Omental fat pad (tissue), 4 donors: Measurements from ENCODE around the gene KRTAP8-1. TPM values are rescaled to one million over a fixed set of nuclear protein-coding genes. Genes with fewer than 3 reads are reported as not detected.

Experiments used
- ATAC-seq: fragments of 150-250 bp; one replicate; pipeline ENCODE4 v1.9.1; 2016; ENCODE audit warnings: mild to moderate bottlenecking, moderate library complexity; ENCODE audit not compliant: low FRiP score
- DNase-seq: peaks from one replicate; pipeline ENCODE4 v3.0.0-alpha.2; 2019; ENCODE audit warnings: low spot score
- small RNA-seq: library from RNA; depleted of rRNA; stranded (forward); fragments of <200 nt; gene quantifications from one replicate; pipeline ENCODE3, GENCODE V24; 2016
- total RNA-seq, 4 donors: library from RNA; depleted of rRNA; stranded (reverse); fragments of >200 nt; gene quantifications; one replicate each; pipeline ENCODE4 v1.1.0, GENCODE V29; 2016
- TF ChIP-seq, protein P1 (sequence below), 3 donors: fragments of 450-650 bp; IDR thresholded peaks; one replicate each; pipeline ENCODE4 v1.5.1; 2016 to 2017; ENCODE audit warnings: antibody characterized with exemption in 3 of 3, mild to moderate bottlenecking in 3 of 3, moderate library complexity in 2 of 3

Gene KRTAP8-1
- total RNA-seq, 4 donors from 2014 or later, result not detected

DNA sequence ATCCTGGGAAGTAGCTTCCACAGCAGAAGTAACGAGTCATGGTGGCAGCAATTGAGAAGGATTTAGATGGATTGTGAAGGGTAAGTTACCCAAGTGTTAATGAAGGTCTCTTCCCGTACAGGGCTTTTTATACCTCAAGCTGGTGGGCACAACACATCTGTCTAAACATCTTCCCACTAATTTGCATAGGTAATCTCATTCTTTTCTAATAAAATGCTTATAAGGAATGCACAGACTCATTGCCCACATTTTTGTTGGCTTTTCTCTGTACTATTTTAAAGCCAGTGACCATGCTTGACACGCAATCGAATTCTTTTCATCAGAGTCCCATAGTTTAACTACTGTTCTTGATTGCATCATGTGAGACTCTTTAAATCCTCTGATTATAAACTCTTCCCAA, 16.6 kb upstream of the KRTAP8-1 start, which contains the start of gene KRTAP7-1:
TSS of gene KRTAP7-1 (minus strand) at position 101 of the 400 bp plus-strand sequence. CDS start at position 40, 61 bp downstream.
- ATAC-seq (no peak), DNase-seq (no peak)
- TF ChIP-seq, protein P1, sequence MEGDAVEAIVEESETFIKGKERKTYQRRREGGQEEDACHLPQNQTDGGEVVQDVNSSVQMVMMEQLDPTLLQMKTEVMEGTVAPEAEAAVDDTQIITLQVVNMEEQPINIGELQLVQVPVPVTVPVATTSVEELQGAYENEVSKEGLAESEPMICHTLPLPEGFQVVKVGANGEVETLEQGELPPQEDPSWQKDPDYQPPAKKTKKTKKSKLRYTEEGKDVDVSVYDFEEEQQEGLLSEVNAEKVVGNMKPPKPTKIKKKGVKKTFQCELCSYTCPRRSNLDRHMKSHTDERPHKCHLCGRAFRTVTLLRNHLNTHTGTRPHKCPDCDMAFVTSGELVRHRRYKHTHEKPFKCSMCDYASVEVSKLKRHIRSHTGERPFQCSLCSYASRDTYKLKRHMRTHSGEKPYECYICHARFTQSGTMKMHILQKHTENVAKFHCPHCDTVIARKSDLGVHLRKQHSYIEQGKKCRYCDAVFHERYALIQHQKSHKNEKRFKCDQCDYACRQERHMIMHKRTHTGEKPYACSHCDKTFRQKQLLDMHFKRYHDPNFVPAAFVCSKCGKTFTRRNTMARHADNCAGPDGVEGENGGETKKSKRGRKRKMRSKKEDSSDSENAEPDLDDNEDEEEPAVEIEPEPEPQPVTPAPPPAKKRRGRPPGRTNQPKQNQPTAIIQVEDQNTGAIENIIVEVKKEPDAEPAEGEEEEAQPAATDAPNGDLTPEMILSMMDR (IDR thresholded peaks at IDR 0.05), result no peak

DNA sequence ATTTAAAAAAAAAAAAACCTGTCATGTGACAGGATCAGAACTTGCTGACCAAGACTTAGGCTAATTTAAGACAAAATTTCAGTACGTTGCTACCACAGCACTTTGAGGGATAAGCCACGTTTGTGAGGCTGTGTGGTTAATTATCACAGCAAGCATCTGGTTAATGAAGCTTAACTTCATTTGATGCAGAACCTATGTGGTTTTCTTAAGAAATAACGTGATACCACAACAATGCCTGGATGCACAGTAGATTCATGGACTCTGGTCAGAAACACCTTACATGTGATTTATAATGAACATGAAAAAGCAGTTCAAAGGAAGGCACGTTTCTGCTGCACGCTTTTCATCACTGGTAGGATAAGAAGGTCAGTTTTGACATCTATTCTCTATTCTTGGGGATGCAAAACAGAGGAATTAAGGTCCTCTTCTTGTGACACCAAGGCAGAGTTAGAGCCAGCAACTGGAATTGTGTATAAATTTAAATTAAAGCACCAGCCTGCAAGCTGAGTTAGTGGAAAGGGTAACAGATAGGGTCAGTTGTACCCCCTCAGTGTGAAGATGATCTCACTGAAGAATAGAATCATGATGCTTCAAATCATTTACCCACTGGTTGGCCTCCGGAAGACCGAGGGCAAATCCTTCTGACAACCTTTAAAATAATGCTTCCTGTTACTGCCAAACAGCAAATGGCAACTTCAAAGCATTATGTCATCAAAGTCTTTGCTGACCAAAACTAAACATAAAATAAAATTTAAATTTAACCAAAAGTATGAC, 6.0 kb upstream of the KRTAP8-1 start:
- TF ChIP-seq, protein P1 (IDR thresholded peaks at IDR 0.05), result no peak
- ATAC-seq (no peak), DNase-seq (no peak)

DNA sequence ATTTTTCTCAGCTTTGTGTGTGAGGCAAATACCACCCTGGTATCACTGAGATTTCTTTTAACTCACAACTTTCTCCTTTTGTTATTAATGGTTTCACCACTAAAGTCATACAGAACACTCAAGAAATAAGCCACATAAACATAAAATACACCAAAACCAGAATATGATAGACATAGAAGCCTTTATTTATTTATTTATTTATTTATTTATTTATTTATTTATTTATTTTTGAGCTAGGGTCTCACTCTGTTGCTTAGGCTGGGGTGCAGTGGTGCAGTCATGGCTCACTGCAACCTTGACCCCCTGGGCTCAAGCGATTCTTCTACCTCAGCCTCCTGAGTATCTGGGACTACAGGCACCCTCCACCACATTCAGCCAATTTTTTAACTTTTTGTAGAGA, 12.5 kb downstream of the KRTAP8-1 start:
- TF ChIP-seq, protein P1 (IDR thresholded peaks at IDR 0.05), result no peak
- no peak for ATAC-seq

DNA sequence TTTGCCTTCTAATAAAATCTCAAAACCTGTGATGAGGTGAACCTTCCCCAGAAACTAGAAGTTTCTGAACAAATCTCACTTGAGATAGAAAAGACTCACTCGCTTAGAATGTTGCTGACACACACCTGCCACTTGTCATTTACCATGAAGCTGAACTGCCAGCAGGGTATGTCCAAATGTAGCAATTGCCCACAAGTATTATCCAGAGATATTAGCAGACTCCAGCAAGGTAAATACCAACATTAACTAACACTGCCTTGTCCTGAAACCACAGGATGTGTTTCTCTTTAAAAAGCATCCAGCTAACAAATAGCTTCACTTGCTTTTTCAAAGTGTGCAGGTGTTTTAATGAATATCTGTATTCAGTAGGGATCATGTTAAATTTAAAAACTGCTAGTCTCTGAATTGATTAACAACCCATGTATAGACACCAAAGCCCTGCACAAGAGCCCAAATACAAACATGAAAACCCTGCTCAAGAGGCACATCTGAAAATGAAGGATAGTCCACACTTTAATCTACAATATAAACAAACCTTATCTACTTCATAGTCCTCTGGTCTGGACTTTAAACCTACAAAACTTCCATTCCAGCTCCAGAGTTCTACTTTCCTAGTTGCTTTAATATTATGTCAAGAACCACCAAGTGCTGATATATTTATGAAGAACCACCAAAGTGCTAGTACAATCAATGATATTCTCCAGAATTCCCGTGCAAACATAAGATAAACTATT, 19.3 kb downstream of the KRTAP8-1 start:
- no peak for ATAC-seq
- TF ChIP-seq, protein P1 (IDR thresholded peaks at IDR 0.05), result no peak
- no peak for DNase-seq

More for the DNA sequence above, 12.5 kb downstream of the KRTAP8-1 start:
- DNase-seq, result no peak

DNA sequence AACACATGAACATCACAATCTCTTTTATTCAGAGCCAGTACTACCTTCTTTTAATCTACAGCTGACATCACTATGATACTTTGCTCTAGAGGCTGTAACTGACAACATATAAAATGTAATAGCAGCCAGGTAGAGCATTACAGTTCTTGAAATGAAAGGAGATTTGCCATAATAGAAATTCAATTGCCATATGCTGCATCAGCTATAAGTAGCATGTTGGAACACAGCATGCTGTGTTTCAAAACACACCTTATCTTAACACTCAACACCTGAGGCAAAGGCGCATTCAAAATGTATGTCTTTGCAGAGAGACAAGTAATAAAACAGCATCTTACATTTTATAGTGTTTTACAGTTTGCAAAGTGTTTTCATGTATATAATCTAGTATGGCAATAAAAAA, 33.8 kb downstream of the KRTAP8-1 start:
- TF ChIP-seq, protein P1 (IDR thresholded peaks at IDR 0.05), result no peak
- ATAC-seq, result no peak

DNA sequence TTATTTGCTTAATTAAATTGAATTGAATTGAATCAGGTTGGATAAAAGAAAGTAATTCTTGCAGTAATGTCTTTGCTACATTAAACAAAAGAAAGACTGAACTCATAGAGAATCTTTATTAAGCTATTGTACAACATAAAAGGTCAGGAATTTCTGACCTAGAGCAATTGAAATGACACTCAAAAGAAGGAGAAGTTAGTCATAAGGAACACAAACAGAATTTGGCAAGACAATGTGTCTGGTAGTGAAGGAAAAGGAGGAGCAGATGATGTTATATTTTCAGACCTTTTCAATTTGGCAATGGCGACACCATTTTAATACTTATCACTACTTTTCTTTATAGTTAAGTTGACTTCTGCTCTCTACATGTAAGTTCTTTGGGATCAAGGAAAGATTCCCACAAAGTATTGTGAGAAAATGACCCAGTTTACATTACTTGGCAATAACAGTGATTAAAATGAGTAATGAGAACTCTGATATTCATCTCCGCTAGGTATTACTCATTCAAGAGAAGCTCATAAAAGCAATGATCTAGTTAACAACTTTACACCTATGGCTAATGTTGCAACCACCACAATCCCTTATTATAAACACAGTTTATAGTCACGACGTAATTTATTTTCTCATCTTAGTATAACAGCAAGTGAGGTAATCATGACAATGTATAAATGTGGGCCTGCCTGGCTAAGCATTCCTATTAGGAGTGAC, 43.2 kb downstream of the KRTAP8-1 start:
- TF ChIP-seq, protein P1 (IDR thresholded peaks at IDR 0.05), result no peak
- DNase-seq (no peak), ATAC-seq (no peak)

More for the DNA sequence above, 33.8 kb downstream of the KRTAP8-1 start:
- no peak for DNase-seq

Small RNA genes within 50 kb of the gene (small RNA-seq; reads per million reads assigned to genes)
- gene AP000244.1 (not detected), gene KRTAP8-2P (not detected), gene KRTAP8-3P (not detected)

Other genes starting within 250 kb of the KRTAP8-1 start
- not detected for gene KRTAP22-2, start 222.9 kb downstream of the KRTAP8-1 start, total RNA-seq
- not detected for gene KRTAP6-3, start 220.8 kb downstream of the KRTAP8-1 start, total RNA-seq
- gene KRTAP6-2, start 214.4 kb downstream of the KRTAP8-1 start, total RNA-seq, result not detected
- gene KRTAP22-1, start 212.2 kb downstream of the KRTAP8-1 start, total RNA-seq, result not detected
- not detected for gene KRTAP6-1, start 199.3 kb downstream of the KRTAP8-1 start, total RNA-seq
- gene KRTAP20-1, start 196.8 kb downstream of the KRTAP8-1 start, total RNA-seq, result not detected
- not detected for gene KRTAP20-4, start 192.6 kb downstream of the KRTAP8-1 start, total RNA-seq
- not detected for gene KRTAP20-2, start 178.1 kb downstream of the KRTAP8-1 start, total RNA-seq
- not detected for gene KRTAP20-3, start 170.4 kb downstream of the KRTAP8-1 start, total RNA-seq
- gene KRTAP21-3, start 94.5 kb downstream of the KRTAP8-1 start, total RNA-seq, result not detected
- gene KRTAP21-2, start 66.0 kb downstream of the KRTAP8-1 start, total RNA-seq, result not detected
- gene KRTAP21-1, start 57.8 kb downstream of the KRTAP8-1 start, total RNA-seq, result not detected
- not detected for gene KRTAP7-1, start 16.5 kb upstream of the KRTAP8-1 start, total RNA-seq
- gene KRTAP11-1, start 68.3 kb upstream of the KRTAP8-1 start, total RNA-seq, result not detected
- not detected for gene KRTAP19-8, start 225.2 kb upstream of the KRTAP8-1 start, total RNA-seq